Kidney glomerular epithelial cell (primary cell): Measurements from ENCODE around the gene NES.

Source experiments
- DNase-seq: peaks from one replicate; lab custom pipeline; 2025; lab: John Stamatoyannopoulos, UW

Gene NES

DNA sequence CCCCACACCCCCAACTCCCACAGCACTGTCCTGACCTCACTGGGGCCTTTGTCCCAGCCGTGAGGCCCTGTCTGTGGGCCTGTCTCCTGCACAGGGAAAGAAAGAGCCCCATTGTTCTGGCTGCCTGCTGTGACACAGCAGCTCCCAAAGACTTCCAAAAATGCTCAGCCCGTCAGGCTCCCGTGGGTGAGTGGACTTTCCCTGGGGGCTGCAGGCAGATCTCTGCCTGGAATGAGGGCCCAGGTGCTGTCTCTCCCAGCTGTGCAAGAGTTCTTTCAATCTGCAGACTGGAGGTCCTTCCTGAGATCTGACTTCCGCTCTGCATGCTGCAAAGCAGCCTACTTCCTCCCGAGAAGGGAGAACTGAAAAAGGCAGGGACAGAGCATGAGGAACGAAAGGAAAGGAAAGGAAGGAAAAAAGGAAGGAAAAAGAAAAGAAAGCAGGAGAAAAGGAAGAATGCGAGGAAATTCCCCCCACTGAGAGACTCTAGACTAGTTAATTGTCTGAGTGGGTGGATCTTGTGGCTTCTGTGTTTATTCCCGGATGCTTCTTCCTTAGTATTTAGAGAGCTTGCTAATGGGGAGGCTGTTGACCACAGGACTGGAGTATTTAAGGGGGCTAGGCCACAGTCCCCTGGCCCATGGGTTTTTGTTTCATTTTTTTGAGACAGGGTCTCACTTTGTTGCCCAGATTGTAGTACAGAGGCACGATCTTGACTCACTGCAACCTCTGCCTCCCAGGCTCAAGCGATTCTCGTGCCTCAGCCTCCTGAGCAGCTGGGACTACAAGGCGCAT is 15.0 kb downstream of the NES start:
- DNase-seq: no peak

DNA sequence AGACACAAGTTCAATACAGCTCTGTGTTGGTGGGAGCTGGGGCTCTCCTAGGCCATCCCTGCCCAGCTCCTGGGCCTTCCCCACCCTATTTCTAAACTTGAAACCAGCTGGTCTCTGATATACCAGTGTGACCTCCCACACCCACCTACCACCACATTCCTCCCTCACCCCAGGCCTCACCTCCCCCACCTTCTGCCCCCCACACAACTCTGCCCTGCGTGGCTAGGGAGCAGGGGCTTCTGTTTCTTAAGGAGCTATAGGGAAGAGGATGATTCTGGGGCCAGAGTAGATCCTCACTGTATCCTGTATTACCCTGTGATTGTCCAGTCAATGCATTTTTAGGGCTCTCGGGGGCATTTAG is 16.5 kb downstream of the NES start:
- DNase-seq: no peak

DNA sequence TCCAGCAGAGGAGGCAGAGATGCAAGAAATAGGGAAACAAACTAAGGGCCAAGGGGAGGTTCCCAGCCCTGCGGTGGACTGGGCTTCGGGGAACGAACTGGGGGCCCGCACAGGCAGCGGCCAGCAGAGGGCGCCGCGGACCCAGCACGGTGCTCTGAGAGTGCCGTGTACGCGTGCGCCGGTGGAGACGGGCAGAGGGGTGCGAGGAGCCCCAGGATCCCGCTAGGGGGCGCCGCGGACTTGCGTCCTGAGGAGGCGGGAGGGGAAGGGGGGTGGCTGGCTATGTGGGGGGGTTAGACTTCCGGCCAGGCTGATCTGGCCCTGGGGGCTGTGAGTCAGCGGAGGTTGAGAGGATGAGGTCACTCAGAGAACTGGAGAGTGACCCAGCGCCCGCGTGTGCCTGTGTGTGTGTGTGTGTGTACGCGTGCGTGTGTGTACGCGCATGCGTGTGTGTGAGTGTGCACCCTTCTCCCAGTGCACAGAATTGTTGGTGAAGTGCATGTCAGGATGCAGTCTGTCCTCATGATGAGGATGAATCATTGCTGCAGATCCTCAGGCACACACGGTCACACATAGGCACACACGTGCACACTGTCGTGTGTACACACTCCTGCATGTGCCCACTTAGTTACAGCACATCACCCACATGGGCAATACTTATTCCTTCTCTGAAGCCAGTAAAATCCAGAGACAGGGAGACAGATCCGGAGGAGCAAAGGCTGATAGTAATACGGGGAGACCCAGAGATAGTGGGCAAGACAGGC is 17.0 kb downstream of the NES start:
- peak; percentile 88 for DNase-seq

DNA sequence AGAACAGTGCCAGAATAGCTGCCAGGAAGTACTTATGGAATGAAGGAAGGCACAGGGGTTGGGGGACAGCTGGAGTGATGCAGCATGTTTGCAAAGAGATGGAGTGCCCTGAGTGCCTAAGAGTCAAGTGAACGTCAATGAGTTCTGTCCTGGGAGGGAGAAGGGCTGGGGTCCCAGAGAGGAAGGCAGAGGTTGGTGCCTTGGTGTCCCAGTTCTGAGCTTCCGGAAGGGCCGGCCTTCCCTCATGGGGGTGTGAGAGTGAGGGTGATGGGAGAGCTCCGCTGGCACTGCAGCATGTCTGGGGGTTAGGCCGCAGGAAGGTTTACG is 17.6 kb downstream of the NES start:
- DNase-seq: no peak

DNA sequence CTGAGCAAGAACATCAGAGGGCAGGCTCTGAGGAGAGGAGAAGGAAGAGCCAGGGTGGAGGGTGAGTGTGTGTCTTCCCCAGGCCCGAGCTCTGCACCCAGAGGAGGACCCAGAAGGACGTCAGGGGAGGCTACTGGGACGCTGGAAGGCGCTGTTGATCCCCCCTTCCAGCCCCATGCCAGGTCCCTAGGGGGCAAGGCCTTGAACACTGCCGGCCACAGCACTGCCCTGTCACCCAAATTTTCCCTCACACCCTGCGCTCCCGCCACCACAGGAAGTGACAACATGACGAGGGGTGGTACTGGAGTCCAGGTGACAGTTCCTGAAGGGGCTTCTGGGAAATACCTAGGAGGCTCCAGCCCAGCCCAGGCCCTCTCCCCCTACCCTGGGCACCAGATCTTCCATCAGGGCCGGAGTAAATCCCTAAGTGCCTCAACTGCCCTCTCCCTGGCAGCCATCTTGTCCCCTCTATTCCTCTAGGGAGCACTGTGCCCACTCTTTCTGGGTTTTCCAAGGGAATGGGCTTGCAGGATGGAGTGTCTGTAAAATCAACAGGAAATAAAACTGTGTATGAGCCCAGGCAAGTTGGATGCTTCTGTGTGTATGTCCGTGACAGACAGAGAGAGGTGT is 18.1 kb downstream of the NES start:
- no peak for DNase-seq

DNA sequence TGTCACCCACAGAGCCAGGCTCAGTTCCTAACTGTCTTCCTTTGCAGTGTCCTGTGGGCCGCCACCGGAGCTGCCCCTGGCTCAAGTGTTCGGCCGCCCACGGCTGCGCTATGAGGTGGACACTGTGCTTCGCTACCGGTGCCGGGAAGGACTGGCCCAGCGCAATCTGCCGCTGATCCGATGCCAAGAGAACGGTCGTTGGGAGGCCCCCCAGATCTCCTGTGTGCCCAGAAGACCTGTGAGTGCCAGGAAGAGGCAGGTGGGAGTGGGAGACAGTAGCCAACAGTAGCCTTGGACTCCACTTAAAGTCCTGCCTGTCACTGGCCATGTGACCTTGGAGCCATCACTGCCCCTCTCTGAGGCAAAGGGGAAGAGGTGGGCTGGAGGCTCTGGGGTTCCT is 18.7 kb downstream of the NES start:
- DNase-seq: no peak

DNA sequence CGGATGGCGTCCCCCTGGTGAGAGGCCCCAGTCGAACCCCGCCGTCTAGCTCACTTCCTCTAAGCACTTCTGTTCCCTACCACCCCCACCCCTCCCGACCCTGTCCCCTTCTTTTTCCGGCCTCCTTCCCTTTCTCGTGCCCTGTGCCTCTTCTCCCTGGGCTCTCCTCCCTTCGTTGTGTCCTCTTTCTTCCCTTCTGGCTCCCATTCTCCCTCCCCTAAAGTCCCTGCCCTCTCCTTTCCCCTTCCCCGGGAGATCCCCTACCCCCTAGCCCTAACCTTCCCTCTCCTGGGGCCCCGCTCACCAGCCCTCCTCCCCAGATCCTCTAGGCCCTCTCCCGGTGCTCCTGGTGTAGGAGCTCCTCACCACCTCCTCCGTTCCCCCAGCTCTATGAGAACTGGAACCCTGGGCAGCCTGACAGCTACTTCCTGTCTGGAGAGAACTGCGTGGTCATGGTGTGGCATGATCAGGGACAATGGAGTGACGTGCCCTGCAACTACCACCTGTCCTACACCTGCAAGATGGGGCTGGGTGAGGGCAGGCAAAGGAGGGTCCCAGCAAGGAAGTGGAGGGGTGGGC is 19.4 kb downstream of the NES start:
- DNase-seq: no peak

DNA sequence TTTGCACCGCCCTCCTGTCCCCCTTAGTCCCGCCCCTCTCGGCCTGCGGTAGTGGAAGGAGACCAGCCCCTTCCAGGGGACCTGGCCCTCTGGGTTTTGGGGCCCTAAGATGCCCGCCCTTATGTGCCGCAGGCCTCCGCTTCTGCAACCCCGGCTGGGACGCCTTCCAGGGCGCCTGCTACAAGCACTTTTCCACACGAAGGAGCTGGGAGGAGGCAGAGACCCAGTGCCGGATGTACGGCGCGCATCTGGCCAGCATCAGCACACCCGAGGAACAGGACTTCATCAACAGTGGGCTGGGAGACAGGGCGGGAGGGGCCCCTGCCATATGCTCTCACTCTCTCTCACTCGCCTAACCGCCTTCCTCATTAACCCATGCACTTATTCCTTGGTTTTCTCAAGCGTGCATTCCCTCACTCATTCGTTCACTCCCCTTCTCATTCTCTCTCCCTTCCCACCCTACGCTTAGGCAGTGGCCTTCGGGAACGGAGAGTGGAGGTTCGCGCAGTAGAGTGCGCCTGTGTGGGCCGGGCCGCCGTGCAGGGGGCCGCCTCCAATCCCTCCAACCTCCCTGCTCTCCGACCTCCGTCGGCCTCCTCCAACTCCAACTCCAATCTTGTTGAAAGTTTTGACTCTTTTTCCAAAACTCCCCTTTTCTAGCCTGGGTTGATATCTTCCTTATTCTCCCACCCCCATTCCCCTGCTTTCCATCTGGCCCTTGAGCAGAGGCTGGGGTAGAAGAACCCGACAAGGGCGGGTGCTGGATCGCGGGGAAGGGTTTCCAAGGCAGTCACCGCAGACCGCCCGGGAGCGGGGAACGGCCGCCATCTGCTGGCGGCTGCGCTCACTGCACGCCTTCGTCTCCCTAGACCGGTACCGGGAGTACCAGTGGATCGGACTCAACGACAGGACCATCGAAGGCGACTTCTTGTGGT is 20.1 kb downstream of the NES start:
- DNase-seq: peak; percentile 11

DNA sequence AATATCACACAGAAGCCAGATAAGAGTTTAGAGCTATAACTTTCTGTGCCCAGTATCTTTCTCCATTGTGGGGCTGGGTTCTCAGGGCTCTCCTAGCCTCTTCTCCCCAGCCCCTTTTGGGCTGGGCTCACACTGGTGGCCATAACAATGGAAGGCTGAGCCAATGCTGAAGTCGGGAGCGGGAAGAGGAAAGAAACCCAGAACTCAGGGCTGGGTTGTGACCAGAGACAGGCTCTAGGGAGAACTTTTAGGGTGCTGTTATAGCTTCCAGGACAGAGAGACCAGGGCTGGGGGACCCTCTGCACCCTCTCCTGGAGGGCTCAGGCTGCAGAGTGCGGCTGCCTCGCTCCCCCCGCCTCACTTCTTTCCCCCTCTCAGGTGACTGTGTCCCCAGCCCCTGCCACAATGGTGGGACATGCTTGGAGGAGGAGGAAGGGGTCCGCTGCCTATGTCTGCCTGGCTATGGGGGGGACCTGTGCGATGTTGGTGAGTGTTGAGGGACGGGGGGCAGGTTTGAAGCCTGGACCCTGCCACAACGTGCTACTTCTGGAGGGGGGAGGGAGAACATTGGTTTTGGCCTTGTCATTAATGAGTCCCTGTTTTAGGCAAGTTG is 21.2 kb downstream of the NES start:
- no peak for DNase-seq

DNA sequence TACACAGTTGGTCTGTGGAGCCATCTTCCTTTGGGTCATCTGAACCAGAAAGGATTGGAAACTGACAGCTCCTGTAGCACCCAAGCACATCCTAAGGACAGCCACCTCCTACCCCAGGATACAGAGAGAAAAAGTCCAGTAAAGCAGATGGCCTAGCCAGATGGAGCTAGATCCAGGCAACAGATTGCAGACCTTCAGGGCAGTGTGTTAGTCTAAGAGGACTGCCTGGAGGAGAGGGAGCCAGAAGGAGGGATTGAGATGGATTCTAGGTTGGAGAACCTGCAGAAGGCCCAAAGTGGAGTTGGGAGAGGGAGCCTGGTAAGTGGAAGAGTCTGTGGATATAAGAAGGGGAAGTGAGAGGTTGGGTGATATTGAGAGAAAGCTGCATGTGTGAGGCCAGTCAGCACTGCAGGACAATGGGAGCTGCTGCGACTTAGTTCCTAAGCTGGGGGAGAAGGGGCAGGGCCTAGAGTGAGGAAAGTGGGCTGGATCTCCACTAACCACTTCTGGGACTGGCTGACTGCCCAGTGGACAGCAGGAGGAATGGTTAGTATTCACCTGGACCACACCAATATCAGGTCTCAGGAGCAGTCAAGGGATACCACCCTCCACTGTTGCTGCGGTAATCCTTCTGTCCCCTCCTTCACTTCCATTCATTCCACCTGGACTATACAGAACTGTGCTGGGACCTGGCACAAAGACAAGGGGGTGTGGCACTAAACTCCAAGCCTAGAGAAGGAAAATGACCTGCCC is 21.9 kb downstream of the NES start:
- DNase-seq: no peak

DNA sequence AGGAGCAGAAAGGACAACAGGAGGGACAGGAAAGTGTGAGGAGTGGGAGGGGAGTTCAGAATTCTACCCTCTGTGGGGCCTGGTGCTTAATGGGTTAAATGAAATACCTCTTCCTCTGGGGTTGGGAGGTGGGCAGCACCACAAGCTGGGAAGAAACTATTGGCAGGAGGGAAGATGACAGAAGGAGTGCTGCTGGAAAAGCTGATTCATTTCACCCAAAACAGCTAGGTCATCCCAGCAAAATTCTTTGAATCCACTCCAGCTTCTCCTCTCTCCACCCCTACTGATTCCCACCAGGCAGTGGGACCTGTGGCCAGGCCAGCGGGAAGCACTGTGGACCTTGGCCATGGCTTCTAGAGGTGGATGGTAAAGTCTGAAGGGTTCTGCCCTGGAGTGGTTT is 22.5 kb downstream of the NES start:
- no peak for DNase-seq

DNA sequence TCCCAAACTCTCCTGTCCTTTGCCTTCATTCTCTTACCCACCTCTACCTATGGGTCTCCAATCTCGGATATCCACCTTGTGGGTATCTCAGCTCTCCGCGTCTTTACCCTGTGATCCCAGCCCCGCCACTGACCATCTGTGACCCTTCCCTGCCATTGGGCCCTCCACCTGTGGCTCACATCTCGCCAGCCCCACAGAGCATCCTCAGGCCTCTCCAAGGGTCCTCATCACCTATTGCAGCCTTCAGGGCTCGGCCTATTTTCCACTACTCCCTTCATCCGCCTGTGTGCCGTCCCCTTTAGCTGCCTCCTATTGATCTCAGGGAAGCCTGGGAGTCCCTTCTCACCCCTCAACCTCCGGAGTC is 24.2 kb downstream of the NES start:
- no peak for DNase-seq

DNA sequence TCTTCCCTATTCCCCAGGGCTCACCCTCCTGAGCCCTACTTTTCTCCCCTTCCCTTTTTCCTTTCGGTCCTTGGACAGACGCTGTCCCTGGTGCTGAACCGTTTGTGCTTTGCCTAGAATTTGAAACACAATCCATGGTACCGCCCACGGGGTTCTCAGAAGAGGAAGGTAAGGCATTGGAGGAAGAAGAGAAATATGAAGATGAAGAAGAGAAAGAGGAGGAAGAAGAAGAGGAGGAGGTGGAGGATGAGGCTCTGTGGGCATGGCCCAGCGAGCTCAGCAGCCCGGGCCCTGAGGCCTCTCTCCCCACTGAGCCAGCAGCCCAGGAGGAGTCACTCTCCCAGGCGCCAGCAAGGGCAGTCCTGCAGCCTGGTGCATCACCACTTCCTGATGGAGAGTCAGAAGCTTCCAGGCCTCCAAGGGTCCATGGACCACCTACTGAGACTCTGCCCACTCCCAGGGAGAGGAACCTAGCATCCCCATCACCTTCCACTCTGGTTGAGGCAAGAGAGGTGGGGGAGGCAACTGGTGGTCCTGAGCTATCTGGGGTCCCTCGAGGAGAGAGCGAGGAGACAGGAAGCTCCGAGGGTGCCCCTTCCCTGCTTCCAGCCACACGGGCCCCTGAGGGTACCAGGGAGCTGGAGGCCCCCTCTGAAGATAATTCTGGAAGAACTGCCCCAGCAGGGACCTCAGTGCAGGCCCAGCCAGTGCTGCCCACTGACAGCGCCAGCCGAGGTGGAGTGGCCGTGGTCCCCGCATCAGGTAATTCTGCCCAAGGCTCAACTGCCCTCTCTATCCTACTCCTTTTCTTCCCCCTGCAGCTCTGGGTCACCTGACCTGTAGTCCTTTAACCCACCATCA is 24.8 kb downstream of the NES start:
- peak; percentile 10 for DNase-seq

DNA sequence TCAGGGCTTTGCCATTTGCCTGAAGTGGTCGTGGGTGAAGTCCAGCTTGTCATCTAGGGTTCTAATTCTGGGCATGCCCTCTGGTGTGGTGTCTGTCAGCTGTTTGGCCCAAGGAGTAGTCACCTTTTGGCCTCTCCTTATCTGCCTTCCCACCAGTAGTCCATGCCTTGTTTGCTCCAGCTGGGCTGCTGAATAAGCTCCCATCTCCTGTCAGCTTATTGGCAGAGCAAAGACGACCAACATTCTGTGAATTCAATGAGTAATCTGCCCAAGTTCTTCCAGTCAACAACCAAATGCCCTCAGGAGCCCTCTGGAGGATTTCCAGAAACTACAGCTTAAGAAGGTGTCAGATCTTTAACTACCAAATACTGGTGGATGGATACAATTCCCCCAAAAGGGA is 28.3 kb downstream of the NES start:
- DNase-seq: no peak

DNA sequence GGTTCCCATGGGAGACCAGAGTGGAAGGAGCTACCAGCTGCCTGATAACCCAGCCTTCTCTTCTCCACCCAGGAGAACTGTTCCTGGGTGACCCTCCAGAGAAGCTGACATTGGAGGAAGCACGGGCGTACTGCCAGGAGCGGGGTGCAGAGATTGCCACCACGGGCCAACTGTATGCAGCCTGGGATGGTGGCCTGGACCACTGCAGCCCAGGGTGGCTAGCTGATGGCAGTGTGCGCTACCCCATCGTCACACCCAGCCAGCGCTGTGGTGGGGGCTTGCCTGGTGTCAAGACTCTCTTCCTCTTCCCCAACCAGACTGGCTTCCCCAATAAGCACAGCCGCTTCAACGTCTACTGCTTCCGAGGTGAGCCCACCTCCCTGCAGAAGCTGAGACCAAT is 28.7 kb downstream of the NES start:
- no peak for DNase-seq

DNA sequence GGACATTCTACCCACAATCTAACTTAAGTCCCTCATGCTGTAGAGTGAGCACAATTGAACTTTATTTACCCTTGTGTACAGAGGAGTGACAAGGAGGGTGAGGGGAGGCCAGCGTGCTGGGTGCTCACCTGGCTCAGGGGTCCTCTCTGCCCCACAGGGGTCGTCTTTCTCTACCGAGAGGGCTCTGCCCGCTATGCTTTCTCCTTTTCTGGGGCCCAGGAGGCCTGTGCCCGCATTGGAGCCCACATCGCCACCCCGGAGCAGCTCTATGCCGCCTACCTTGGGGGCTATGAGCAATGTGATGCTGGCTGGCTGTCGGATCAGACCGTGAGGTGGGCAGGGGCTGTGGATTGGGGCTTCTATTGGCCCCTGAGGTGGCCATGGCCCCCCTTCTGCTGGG is 29.9 kb downstream of the NES start:
- no peak for DNase-seq

DNA sequence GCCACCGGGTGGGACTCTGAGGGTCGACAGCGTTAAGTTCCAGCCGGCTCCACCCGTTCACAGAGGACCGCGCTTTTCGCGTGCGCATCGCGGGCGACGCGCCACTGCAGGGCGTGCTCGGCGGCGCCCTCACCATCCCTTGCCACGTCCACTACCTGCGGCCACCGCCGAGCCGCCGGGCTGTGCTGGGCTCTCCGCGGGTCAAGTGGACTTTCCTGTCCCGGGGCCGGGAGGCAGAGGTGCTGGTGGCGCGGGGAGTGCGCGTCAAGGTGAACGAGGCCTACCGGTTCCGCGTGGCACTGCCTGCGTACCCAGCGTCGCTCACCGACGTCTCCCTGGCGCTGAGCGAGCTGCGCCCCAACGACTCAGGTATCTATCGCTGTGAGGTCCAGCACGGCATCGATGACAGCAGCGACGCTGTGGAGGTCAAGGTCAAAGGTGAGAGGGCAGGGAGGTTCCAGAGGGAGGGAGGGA is 30.4 kb downstream of the NES start:
- no peak for DNase-seq

DNA sequence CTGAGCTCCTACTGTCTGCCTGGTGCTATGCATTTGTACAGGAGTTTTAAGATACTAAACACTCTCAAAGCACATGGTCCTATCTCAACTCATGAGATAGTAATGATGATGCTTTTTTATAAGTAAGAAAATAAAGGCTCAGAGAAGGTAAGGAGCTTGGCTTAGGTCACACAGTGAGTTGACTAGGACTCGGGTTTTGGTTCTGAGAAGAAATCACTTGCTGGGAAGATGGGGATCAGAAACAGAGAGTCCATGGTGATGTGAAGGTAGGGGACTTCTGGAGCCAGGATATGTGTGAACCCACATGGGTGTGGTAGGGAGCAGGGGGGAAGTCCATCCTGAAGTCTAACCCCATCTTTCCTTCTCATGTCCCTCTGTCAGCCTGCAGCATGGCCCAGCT is 31.5 kb downstream of the NES start:
- no peak for DNase-seq

DNA sequence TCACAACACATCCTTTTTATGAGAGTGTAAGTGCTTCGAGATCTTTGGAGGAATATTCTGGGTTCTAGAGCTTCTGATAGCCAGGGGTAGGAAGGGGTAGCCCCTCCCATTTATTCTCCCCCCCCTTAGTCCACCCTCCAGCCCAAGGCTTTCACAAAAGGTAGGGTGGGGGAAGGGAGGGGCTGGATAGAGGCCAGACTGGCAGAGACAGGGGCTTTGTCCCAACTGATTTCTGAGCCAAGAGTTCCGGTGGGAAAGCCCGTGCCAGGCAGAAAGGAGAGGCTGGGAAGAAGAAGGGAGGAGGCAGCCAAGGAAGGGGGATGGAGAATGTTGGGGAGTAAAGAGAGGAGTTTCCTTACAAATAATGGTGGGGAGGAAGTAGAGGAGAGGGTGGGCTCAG is 32.2 kb downstream of the NES start:
- DNase-seq: no peak

DNA sequence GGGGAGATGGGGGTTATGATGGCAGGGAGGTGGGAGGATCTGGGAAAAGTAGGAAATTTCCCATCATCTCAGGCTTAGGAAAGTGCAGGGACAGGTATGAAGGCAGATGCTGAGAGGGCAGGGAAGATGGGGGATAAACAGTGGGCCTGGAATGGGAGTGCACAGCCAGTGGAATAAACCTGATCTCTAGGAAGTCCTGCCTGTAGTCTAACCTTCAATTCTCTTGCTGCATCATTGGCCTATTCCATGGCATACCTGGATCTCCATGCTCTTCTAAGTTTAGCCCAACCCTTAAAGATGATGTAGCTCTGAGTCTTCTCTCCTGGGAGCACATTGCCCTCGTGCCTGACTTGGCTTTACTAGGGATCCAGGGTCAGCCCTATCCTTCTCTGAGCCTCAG is 32.6 kb downstream of the NES start:
- DNase-seq: no peak
